SU-DHL-6 (cell line): Measurements from ENCODE around the gene MATN3.

ENCODE experiments used
- EZH2phosphoT487 ChIP-seq: fragments of 200-600 bp; sonication (generic), shearing (Covaris generic); conservative IDR thresholded peaks from 2 replicates; pipeline ENCODE4 v1.6.1; 2018; ENCODE audit warnings: mild to moderate bottlenecking, antibody characterized with exemption, low read length, moderate library complexity, mixed read lengths
- TF ChIP-seq, protein P1 (sequence below): fragments of 200-600 bp; sonication (generic); IDR thresholded peaks from one replicate; pipeline ENCODE4 v1.5.1; 2017; ENCODE audit warnings: antibody characterized with exemption, mild to moderate bottlenecking, low read length, moderate library complexity; ENCODE audit not compliant: insufficient read depth, poor library complexity, severe bottlenecking

DNA sequence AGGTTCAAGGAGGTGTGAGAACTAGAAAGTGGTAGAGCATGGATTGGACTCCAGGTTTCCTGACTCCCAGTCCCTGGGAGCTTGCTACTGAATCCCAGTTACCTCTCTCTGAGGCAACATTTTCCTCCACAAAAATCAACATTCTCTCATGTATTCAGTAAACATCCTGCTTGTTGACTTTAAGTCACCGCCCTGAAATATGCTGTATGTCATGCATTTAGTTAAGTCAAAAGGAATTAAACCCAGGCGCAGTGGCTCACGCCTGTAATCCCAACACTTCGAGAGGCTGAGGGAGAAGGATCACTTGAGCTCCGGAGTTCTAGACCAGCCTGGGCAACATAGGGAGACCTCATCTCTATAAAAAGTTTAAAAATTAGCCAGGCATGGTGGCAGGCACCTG lies 3.8 kb downstream of the MATN3 start:
- TF ChIP-seq, protein P1, sequence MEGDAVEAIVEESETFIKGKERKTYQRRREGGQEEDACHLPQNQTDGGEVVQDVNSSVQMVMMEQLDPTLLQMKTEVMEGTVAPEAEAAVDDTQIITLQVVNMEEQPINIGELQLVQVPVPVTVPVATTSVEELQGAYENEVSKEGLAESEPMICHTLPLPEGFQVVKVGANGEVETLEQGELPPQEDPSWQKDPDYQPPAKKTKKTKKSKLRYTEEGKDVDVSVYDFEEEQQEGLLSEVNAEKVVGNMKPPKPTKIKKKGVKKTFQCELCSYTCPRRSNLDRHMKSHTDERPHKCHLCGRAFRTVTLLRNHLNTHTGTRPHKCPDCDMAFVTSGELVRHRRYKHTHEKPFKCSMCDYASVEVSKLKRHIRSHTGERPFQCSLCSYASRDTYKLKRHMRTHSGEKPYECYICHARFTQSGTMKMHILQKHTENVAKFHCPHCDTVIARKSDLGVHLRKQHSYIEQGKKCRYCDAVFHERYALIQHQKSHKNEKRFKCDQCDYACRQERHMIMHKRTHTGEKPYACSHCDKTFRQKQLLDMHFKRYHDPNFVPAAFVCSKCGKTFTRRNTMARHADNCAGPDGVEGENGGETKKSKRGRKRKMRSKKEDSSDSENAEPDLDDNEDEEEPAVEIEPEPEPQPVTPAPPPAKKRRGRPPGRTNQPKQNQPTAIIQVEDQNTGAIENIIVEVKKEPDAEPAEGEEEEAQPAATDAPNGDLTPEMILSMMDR, result no peak
- TF ChIP-seq EZH2phosphoT487, result no peak
